Measurements from ENCODE around the gene BCAN.
"Not testable (repeated sequence)": the region's sequence is repeated elsewhere in the genome, so short reads cannot be mapped to it uniquely, and the experiment has no call there.

Gene BCAN

GRCh38 chr1:156641761-156642264 lies at the start of gene BCAN:
TSS of gene BCAN (plus strand) at chr1:156642117. CDS start at chr1:156646055, 3,938 bp downstream.
- DNase-seq = peak; percentile 81

GRCh38 chr1:156592158-156592909 lies 49.6 kb upstream of the BCAN start:
- peak; percentile 61 for DNase-seq

DNA sequence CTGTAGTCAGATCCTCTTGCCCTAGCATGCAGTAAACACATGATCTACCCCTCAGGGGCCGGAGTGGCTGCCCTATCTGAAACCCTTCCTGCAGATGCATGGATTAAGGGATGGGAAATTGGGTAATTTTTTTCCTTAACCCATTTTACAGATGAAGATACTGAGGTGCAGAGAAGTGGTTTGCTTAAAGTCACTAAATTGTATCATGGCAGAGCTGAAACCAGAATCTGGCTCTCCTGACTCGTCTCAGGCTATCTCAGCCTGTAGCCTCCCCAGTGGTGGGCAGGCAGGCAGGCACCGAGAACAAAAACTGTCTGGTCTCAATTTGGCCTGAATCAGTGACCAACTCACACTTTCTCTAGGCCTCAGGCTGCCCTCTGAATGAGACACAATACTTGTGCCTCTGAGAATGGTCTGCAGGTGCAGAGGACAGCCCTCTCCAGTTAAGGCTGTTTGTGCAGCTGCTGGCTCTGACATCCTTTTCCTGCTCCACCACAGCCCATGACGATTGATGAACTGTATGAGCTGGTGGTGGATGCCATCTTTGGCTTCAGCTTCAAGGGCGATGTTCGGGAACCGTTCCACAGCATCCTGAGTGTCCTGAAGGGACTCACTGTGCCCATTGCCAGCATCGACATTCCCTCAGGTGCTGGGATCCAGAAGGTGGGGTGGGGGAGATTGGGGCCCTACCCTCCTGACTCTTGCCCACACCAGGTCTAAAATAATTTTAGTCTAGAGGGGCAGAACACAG lies 48.8 kb upstream of the BCAN start:
- DNase-seq = peak; percentile 94

DNA sequence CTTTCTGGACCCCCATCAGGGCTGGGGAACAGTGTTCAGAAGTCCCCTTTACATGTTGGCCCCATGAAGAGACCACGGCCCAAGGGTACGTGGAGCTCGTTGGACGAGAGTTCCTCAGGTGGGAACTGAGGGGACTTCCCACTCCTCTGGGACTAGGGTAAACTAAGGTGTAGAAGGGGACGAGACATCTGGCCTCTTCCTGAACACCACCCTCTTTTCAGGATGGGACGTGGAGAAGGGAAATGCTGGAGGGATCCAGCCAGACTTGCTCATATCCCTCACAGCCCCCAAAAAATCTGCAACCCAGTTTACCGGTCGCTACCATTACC lies 48.3 kb upstream of the BCAN start:
- no peak for DNase-seq

DNA sequence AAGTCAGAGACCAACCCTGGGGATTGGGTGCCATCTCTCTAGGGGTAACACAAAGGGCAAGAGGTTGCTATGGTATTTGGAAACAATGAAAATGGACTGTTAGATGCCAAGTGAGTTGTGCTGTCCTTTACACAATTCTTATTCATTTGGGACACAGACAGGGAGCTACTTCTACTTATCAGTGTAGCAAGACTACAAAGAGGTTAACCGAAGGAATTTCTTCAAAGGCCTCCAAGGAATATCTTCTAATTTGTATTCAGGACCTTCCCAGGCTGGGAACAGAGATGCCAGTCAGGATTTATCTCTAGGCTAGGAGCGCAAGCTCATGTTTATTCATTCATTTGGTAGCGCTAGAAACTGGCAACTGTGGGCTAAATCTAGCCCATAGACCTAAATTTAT lies 47.7 kb upstream of the BCAN start:
- DNase-seq = peak; percentile 24

GRCh38 chr1:156595016-156595415 lies 46.9 kb upstream of the BCAN start:
- DNase-seq = no peak

DNA sequence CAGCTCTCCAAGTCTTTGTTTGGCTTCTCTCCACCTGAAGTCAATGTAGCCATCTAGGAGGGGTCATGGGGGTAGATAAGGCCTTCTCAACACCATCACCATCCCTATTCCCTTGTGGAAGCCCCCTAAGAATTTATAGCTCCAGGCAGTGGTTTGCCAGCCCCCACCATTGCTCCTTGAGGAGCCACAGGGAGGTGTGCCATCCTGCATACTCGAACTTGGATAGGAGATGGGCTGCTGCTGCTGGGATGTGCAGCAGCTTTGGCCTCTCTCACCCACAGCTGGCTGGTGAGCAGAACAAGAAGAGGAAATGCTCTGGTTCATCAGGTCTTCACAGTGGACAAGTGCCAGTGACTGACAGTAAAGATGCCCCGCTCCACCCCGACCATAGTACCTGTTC lies 45.5 kb upstream of the BCAN start:
- DNase-seq = no peak

DNA sequence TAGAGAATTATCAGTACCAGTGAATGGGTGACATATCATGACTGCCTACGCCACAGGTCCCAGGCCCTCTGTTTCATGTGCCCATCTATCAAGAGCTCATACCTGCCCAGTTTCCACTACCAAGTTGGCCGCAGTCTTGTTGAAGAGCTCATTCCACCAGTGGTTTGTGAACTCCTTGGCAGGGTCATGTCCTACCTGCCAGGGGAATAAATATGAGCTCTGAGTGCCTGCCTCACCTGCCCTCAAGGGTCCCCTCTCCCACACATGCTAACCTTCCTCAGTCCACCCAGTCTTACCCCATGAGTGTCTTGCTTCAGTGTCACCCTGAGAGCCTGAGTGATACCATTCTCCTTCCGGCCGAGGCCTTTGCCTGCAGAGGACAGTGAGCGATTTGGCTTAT lies 43.8 kb upstream of the BCAN start:
- DNase-seq = no peak

- no peak for DNase-seq
Observed at GRCh38 chr1:156598731-156599432, 43.0 kb upstream of the BCAN start.

- DNase-seq = peak; percentile 70
Observed at GRCh38 chr1:156599811-156600210, 42.1 kb upstream of the BCAN start.

- DNase-seq = peak; percentile 69
Observed at GRCh38 chr1:156600733-156601121, 41.2 kb upstream of the BCAN start.

GRCh38 chr1:156601122-156601830 lies 40.6 kb upstream of the BCAN start, which contains the start of gene GPATCH4:
TSS of gene GPATCH4 (minus strand) at chr1:156601479.
- DNase-seq = peak; percentile 94

DNA sequence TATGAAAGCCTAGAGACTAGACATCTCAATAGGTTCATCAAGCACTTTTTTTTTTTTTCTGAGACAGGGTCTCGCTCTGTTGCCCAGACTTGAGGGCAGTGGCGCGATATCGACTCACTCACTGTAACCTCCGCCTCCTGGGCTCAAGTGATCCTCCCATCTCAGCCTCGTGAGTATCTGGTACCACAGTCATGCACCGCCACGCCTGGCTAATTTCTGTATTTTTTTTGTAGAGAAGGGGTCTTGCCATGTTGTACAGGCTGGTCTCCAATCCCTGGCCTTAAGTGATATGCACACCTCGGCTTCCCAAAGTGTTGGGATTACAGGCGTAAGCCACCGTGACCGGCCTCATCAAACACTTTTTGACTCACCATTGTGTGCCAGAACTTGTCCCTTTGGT lies 40.0 kb upstream of the BCAN start:
- no peak for DNase-seq

GRCh38 chr1:156602557-156602993 lies 39.3 kb upstream of the BCAN start:
- DNase-seq = peak; percentile 54

DNA sequence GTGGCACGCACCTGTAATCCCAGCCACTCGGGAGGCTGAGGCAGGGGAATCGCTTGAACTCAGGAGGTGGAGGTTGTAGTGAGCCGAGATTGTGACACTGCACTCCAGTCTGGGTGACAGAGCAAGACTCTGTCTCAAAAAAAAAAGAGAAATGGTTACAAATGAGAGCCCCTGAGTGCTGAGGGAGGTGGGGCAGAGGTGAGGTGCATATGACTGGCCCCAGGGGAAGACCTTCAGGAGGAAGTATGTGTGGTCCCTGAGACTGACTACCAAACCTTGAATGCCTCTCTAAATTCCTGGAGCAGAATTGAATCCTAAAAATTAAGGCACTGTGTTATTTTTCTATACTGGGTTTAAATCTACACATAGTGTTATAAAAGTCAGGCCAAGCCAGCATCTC lies 34.6 kb upstream of the BCAN start:
- DNase-seq = not testable (repeated sequence)

- DNase-seq = peak; percentile 94
Observed at GRCh38 chr1:156608036-156608674, 33.8 kb upstream of the BCAN start.

DNA sequence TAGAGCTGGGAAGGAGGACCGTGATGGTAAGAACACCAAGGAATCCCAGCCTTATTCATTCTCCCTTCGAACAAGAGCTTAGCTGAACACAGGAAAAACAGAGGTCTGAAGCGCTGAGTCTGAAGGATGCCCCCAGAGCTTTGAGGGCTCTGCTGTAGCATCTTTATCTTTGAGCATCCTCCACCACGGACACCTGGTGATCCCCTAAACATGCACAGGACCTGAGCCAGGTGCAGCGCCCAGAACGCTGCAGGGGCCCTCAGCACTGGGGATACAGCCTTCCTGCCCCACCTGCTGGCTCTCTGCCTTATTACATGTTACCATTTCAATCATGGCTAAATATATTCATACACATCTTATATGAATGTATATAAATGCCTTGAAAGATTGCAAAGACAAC lies 32.9 kb upstream of the BCAN start:
- DNase-seq = peak; percentile 83

- not testable (repeated sequence) for DNase-seq
Observed at GRCh38 chr1:156610072-156610471, 31.8 kb upstream of the BCAN start.

GRCh38 chr1:156612666-156613065 lies 29.3 kb upstream of the BCAN start:
- no peak for DNase-seq

DNA sequence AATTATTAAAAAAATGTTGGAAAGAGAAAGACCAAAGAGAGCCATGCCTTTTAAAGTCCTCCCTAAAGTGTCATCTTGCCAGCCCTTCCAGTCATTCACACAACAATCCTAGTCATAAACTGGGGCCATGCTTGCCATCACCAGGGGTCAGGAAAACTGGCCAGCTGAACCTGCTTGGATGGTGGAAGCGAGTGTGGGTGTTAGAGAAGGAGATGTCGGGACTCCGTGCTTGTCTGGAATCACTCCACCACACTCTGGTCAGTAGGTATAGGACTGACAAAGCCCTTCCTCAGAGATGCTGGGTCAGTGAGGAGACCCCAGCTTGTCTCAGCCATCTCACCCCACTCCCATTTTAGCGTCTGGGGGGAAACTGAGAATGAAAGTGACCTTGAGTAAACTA lies 26.0 kb upstream of the BCAN start:
- no peak for DNase-seq

DNA sequence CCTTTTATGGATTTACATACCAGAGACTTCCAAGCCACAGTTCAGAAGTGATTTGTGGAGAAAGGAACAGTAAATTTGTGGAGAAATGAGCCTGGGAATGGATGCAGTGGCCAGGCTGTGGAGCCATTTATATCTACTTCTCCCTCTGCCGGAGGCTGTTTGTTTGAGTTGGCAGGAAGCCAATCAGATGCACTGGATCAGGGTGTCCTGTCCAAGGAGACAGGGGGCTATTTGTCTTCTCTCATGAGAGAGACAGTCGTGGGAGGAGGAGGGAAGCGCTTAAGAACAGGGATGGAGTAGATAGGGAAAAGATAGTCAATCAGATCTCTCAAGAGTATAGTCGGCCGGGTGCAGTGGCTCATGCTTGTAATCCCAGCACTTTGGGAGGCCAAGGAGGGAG lies 25.5 kb upstream of the BCAN start:
- peak; percentile 64 for DNase-seq

GRCh38 chr1:156618853-156619581 lies 22.9 kb upstream of the BCAN start, which contains the start of gene HAPLN2:
TSS of gene HAPLN2 (plus strand) at chr1:156619415. CDS start at chr1:156623491, 4,076 bp downstream.
- DNase-seq = peak; percentile 73

All from DMS53 (cell line).